B cell (primary cell): ENCODE results near the gene STXBP5L.

Experiments used
- EZH2 ChIP-seq: IDR thresholded peaks from 2 replicates; pipeline ENCODE4 v1.6.1; 2012; ENCODE audit warnings: borderline replicate concordance, low read depth, mild to moderate bottlenecking, moderate library complexity, low read length; ENCODE audit not compliant: insufficient read depth, poor library complexity, severe bottlenecking
- TF ChIP-seq, protein P1 (sequence below): fragments of 200-600 bp; IDR thresholded peaks from one replicate; pipeline ENCODE4 v1.8.0; 2022; ENCODE audit warnings: antibody characterized with exemption, mild to moderate bottlenecking

DNA sequence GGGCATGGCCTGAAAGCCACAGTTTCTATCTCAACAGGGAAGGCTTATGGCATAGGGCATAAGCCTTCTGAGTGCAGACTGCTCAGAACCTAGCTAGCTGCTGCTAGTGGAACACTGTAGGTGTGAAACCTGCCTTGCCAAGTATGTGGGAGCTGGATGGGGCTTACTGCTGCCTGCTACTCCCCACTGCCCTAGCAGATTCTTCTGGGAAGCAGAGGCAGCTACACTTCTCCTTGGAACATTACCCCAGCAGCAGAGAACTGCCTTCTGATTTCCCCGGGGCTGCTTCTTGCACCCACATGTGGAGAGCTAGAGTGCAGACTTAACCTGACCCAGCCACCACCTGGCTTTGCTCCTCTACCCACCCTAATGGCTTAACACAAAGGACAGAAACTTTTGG is 422.1 kb downstream of the STXBP5L start:
- TF ChIP-seq, protein P1, sequence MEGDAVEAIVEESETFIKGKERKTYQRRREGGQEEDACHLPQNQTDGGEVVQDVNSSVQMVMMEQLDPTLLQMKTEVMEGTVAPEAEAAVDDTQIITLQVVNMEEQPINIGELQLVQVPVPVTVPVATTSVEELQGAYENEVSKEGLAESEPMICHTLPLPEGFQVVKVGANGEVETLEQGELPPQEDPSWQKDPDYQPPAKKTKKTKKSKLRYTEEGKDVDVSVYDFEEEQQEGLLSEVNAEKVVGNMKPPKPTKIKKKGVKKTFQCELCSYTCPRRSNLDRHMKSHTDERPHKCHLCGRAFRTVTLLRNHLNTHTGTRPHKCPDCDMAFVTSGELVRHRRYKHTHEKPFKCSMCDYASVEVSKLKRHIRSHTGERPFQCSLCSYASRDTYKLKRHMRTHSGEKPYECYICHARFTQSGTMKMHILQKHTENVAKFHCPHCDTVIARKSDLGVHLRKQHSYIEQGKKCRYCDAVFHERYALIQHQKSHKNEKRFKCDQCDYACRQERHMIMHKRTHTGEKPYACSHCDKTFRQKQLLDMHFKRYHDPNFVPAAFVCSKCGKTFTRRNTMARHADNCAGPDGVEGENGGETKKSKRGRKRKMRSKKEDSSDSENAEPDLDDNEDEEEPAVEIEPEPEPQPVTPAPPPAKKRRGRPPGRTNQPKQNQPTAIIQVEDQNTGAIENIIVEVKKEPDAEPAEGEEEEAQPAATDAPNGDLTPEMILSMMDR = no peak
- no peak for TF ChIP-seq EZH2
